IMR-90 (cell line): ENCODE measurements around the gene TBC1D22A.
A peak's percentile ranks its signal among the peaks of the same experiment; 100 is the strongest.

Source experiments
- FOS ChIP-seq: fragments of 150-350 bp; IDR thresholded peaks from 2 replicates; pipeline ENCODE4 v1.6.1; 2016; ENCODE audit warnings: low read depth, low read length
- MAFK ChIP-seq: IDR thresholded peaks from 2 replicates; pipeline ENCODE4 v1.6.1; 2012; ENCODE audit warnings: low read depth, low read length, improper control_type of control experiment
- TF ChIP-seq, protein P1 (sequence below): conservative IDR thresholded peaks from 2 replicates; pipeline ENCODE4 v1.5.1; 2012; ENCODE audit warnings: mild to moderate bottlenecking, low read depth, low read length, improper control_type of control experiment

DNA sequence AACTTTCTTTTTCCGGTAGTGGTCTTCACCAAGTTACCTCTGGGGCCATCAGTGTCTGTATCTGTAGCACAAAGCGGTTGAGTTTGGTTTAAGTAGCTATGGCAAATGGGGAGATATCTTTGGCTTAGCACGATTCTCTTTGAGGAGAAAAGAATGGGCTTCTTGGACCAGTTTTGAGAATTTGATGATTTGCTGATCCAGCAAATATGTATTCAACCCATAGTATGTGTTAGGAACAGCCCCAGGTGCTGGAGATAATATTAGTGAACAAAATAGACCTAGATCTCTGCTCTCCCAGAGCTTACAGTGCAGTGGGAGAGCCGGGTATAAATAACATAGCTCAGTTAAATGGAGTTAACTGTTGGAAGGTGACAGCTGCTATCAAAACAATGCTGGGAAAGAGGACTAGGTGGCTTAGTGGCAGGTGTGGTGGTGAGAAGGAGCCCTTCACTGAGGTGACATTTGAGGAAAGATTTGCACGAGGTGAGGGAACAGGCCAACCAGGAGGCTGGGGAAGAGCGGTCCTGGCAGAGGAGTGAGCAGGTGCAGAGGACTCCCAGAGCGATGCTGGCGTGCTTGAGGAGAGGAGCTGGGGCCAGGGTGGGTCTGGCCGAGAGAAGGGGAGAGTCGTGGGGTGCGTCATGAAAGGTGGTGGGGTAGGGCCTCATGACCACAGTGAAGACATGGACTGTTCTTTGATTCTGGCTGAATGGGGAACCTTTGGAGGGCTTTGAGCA is 5.0 kb downstream of the TBC1D22A start:
- TF ChIP-seq, protein P1, sequence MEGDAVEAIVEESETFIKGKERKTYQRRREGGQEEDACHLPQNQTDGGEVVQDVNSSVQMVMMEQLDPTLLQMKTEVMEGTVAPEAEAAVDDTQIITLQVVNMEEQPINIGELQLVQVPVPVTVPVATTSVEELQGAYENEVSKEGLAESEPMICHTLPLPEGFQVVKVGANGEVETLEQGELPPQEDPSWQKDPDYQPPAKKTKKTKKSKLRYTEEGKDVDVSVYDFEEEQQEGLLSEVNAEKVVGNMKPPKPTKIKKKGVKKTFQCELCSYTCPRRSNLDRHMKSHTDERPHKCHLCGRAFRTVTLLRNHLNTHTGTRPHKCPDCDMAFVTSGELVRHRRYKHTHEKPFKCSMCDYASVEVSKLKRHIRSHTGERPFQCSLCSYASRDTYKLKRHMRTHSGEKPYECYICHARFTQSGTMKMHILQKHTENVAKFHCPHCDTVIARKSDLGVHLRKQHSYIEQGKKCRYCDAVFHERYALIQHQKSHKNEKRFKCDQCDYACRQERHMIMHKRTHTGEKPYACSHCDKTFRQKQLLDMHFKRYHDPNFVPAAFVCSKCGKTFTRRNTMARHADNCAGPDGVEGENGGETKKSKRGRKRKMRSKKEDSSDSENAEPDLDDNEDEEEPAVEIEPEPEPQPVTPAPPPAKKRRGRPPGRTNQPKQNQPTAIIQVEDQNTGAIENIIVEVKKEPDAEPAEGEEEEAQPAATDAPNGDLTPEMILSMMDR, result no peak
- peak; percentile 94 for TF ChIP-seq MAFK
- TF ChIP-seq FOS, result no peak
